HEK293 (cell line): ENCODE data around the gene CEP41.

Experiments
- CTCF ChIA-PET: fragments of 350-600 bp; formaldehyde crosslinking; extraction: SDS; loops from one replicate; lab custom pipeline; 2021; ENCODE audit warnings: antibody characterized with exemption; lab: Yijun Ruan, JAX
- POLR2A ChIA-PET: fragments of 300-600 bp; formaldehyde crosslinking; extraction: SDS; loops from one replicate; lab custom pipeline; 2020; ENCODE audit warnings: antibody characterized with exemption, inconsistent platforms; lab: Yijun Ruan, JAX
- H3K27ac ChIP-seq: fragments of 200-500 bp; sonication (Bioruptor generic); 2 replicates; pipeline ENCODE4 v1.5.1; 2014; ENCODE audit warnings: low read depth, low read length, control low read depth, inconsistent platforms; ENCODE audit errors: extremely low read depth
- H3K36me3 ChIP-seq, 2 experiments: fragments of 200-500 bp in 1 of 2; sonication (Bioruptor generic) in 1 of 2; 1 replicate in 1 of 2; 2 replicates in 1 of 2; pipeline ENCODE4 v1.5.1; 2014 to 2017; ENCODE audit warnings: inconsistent platforms in 2 of 2, low read length in 2 of 2; ENCODE audit not compliant: control insufficient read depth in 2 of 2, insufficient read depth in 1 of 2
- H3K4me1 ChIP-seq: fragments of 200-500 bp; sonication (Bioruptor generic); 2 replicates; pipeline ENCODE4 v1.5.1; 2014; ENCODE audit warnings: mild to moderate bottlenecking, low read length, inconsistent platforms; ENCODE audit not compliant: control insufficient read depth, insufficient read depth
- H3K4me3 ChIP-seq: 2 replicates; pipeline ENCODE4 v1.5.1; 2011; ENCODE audit warnings: low read depth, mild to moderate bottlenecking, control low read depth, low read length, moderate library complexity
- H3K9me3 ChIP-seq: fragments of 200-500 bp; sonication (Bioruptor generic); 2 replicates; pipeline ENCODE4 v1.5.1; 2014; ENCODE audit warnings: low read depth, low read length, inconsistent platforms; ENCODE audit not compliant: control insufficient read depth, insufficient read depth
- BCL11A ChIP-seq: fragments of 450-650 bp; formaldehyde crosslinking; IDR thresholded peaks from 2 replicates; pipeline ENCODE4 v1.5.1; 2016; ENCODE audit warnings: low read depth, missing biosample characterization, missing genetic modification characterization
- BCL11B ChIP-seq: fragments of 450-650 bp; formaldehyde crosslinking; IDR thresholded peaks from 2 replicates; pipeline ENCODE4 v1.5.1; 2016; ENCODE audit warnings: low read depth, missing biosample characterization, missing genetic modification characterization
- SCRT1 ChIP-seq: fragments of 450-650 bp; formaldehyde crosslinking; IDR thresholded peaks from 2 replicates; pipeline ENCODE4 v1.5.1; 2016; ENCODE audit warnings: missing biosample characterization, missing genetic modification characterization, borderline replicate concordance
- SP2 ChIP-seq: fragments of 450-650 bp; formaldehyde crosslinking; IDR thresholded peaks from 2 replicates; pipeline ENCODE4 v1.5.1; 2016; ENCODE audit warnings: missing biosample characterization, missing genetic modification characterization
- ZBTB1 ChIP-seq: fragments of 450-650 bp; formaldehyde crosslinking; IDR thresholded peaks from 2 replicates; pipeline ENCODE4 v1.5.1; 2016; ENCODE audit warnings: missing biosample characterization, missing genetic modification characterization
- ZEB2 ChIP-seq: fragments of 450-650 bp; formaldehyde crosslinking; IDR thresholded peaks from 2 replicates; pipeline ENCODE4 v1.5.1; 2016; ENCODE audit warnings: missing biosample characterization, missing genetic modification characterization
- ZFP69B ChIP-seq: fragments of 450-650 bp; formaldehyde crosslinking; IDR thresholded peaks from 2 replicates; pipeline ENCODE4 v1.5.1; 2016; ENCODE audit warnings: missing biosample characterization, missing genetic modification characterization
- ZIC2 ChIP-seq: fragments of 450-650 bp; formaldehyde crosslinking; IDR thresholded peaks from 2 replicates; pipeline ENCODE4 v1.5.1; 2016; ENCODE audit warnings: missing biosample characterization, missing genetic modification characterization
- ZNF157 ChIP-seq: fragments of 450-650 bp; formaldehyde crosslinking; IDR thresholded peaks from 2 replicates; pipeline ENCODE4 v1.5.1; 2016; ENCODE audit warnings: missing biosample characterization, missing genetic modification characterization
- ZNF292 ChIP-seq: fragments of 450-650 bp; formaldehyde crosslinking; IDR thresholded peaks from 2 replicates; pipeline ENCODE4 v1.5.1; 2016; ENCODE audit warnings: low read depth, missing biosample characterization, missing genetic modification characterization, borderline replicate concordance
- ZNF324 ChIP-seq: fragments of 450-650 bp; formaldehyde crosslinking; IDR thresholded peaks from 2 replicates; pipeline ENCODE4 v1.5.1; 2016; ENCODE audit warnings: missing biosample characterization, missing genetic modification characterization
- ZNF335 ChIP-seq: fragments of 450-650 bp; formaldehyde crosslinking; conservative IDR thresholded peaks from 2 replicates; pipeline ENCODE4 v1.5.1; 2016; ENCODE audit warnings: missing biosample characterization, missing genetic modification characterization
- ZNF530 ChIP-seq: fragments of 450-650 bp; formaldehyde crosslinking; IDR thresholded peaks from 2 replicates; pipeline ENCODE4 v1.5.1; 2016; ENCODE audit warnings: low read depth, missing biosample characterization, missing genetic modification characterization
- ZNF548 ChIP-seq: fragments of 450-650 bp; formaldehyde crosslinking; IDR thresholded peaks from 2 replicates; pipeline ENCODE4 v1.5.1; 2016; ENCODE audit warnings: missing biosample characterization, missing genetic modification characterization
- ZNF707 ChIP-seq: fragments of 450-650 bp; formaldehyde crosslinking; IDR thresholded peaks from 2 replicates; pipeline ENCODE4 v1.5.1; 2016; ENCODE audit warnings: missing biosample characterization, missing genetic modification characterization
- ZNF747 ChIP-seq: fragments of 450-650 bp; formaldehyde crosslinking; IDR thresholded peaks from 2 replicates; pipeline ENCODE4 v1.5.1; 2016; ENCODE audit warnings: missing biosample characterization, missing genetic modification characterization
- TF ChIP-seq, protein P1 (sequence below): fragments of 450-650 bp; formaldehyde crosslinking; IDR thresholded peaks from 2 replicates; pipeline ENCODE4 v1.5.1; 2016; ENCODE audit warnings: missing biosample characterization, missing genetic modification characterization
- TF ChIP-seq, protein P2 (sequence below): fragments of 450-650 bp; formaldehyde crosslinking; IDR thresholded peaks from 2 replicates; pipeline ENCODE4 v1.5.1; 2016; ENCODE audit warnings: missing biosample characterization, missing genetic modification characterization
- TF ChIP-seq, protein P3 (sequence below): fragments of 450-650 bp; formaldehyde crosslinking; IDR thresholded peaks from 2 replicates; pipeline ENCODE4 v1.5.1; 2016; ENCODE audit warnings: missing biosample characterization, missing genetic modification characterization
- TF ChIP-seq, protein P4 (sequence below): fragments of 450-650 bp; formaldehyde crosslinking; IDR thresholded peaks from 2 replicates; pipeline ENCODE4; 2016; ENCODE audit warnings: missing biosample characterization, missing genetic modification characterization
- TF ChIP-seq, protein P5 (sequence below): fragments of 450-650 bp; formaldehyde crosslinking; IDR thresholded peaks from 2 replicates; pipeline ENCODE4 v1.5.1; 2016; ENCODE audit warnings: missing biosample characterization, missing genetic modification characterization

The CEP41 gene

DNA sequence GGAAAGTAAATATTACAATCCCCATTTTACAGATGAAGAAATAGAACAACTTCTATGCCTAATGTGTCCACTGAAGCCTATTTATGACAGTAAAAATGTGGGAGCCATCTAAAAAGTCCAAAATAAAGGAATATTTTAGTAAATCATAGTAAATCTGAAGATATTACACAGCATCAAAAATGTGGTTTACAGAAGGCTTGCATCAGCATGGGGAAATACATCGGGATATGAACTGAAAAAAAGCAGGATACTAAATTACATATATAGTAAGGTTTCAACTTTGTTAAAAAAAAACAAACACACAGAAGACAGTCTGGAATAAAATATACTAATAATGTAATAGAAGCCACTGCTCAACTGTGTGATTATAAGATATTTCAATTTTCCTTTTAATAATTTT lies 39.7 kb downstream of the CEP41 start:
- Histone ChIP-seq H3K9me3 (no peaks in the 10 kb centered on the region), H3K4me3 (no peak overlapping the region)
- TF ChIP-seq ZNF157 (no peak), SCRT1 (no peak), ZNF548 (tag by site-specific recombination) (no peak)
- TF ChIP-seq, protein P1, sequence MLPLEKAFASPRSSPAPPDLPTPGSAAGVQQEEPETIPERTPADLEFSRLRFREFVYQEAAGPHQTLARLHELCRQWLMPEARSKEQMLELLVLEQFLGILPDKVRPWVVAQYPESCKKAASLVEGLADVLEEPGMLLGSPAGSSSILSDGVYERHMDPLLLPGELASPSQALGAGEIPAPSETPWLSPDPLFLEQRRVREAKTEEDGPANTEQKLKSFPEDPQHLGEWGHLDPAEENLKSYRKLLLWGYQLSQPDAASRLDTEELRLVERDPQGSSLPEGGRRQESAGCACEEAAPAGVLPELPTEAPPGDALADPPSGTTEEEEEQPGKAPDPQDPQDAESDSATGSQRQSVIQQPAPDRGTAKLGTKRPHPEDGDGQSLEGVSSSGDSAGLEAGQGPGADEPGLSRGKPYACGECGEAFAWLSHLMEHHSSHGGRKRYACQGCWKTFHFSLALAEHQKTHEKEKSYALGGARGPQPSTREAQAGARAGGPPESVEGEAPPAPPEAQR (tag by site-specific recombination) = no peak
- TF ChIP-seq, protein P2, sequence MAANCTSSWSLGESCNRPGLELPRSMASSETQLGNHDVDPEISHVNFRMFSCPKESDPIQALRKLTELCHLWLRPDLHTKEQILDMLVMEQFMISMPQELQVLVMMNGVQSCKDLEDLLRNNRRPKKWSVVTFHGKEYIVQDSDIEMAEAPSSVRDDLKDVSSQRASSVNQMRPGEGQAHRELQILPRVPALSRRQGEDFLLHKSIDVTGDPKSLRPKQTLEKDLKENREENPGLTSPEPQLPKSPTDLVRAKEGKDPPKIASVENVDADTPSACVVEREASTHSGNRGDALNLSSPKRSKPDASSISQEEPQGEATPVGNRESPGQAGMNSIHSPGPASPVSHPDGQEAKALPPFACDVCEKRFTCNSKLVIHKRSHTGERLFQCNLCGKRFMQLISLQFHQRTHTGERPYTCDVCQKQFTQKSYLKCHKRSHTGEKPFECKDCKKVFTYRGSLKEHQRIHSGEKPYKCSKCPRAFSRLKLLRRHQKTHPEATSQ = no peak
- TF ChIP-seq, all 188 proteins: peak for 0
- Histone ChIP-seq H3K4me1 (no peaks in the 10 kb centered on the region), H3K27ac (no peak overlapping the region), H3K36me3 (peaks cover 0 to 15% of the 10 kb centered on the region in 2 experiments; a peak in 1 of 3 replicates)
- CTCF ChIA-PET = interaction anchor here (0.6 kb wide), 1 partner anchor 64 kb away, joined by 4 read pairs; no protein-coding TSS in a partner anchor
- POLR2A ChIA-PET = no interaction called here

DNA sequence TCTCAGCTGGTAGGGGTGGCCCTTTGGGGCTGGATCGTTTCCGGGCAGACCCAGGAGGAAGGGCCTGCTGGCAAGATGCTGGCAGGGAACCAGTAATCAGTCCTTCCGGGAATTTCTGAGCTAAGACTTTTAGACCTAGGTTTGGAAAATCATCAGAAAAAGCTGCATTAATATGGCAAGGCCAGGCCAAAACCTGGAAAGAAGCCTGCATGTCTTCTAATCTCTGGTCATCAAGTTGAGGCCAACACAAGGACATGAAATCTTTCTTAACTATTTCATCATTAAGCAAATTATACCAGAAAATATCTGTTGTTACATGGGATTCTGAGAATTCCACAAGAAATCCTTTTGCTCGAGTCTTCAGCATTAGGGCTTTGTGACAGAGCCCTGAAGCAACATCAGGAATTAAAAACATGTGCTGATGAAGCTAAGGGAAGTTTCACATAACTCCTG lies 40.7 kb downstream of the CEP41 start:
- H3K27ac ChIP-seq = no peak overlapping the region
- CTCF ChIA-PET = no interaction called here
- no peaks in the 10 kb centered on the region for H3K9me3 ChIP-seq
- peaks cover 0 to 15% of the 10 kb centered on the region in 2 experiments; a peak in 1 of 3 replicates for H3K36me3 ChIP-seq
- no peak for TF ChIP-seq BCL11B (tag by site-specific recombination)
- TF ChIP-seq ZNF530 = no peak
- H3K4me1 ChIP-seq = no peaks in the 10 kb centered on the region
- no peak overlapping the region for H3K4me3 ChIP-seq
- POLR2A ChIA-PET = no interaction called here

DNA sequence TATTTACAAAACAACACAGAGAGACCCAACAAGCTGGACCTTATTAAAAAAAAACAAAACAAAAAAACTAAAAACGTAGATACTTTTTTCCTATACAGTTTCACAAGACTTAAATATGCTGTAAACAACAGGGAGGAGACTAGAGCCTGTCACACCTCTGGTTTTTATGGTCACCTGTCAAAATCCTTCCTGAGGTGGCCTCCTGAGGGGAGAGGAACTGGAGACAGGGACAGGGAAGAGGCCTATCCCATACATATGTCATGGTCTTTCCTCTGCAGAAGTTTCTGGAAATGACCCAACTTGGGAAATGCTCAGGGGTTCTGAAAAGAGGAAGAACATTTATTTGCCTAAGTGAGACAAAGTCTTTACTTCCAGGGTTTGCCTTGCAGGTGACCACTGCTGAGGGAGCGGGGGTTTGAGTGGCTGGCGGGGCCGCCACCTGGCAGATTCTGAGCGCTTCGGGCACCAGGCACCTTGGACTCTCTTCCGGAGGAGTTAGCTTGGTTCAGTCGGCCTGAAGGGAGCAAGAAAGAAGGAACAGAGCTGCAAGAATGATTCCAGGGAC lies 42.2 kb downstream of the CEP41 start:
- no peaks in the 10 kb centered on the region for H3K4me1 ChIP-seq
- no peaks in the 10 kb centered on the region for H3K9me3 ChIP-seq
- peaks cover 0 to 15% of the 10 kb centered on the region in 2 experiments; a peak in 1 of 3 replicates for H3K36me3 ChIP-seq
- TF ChIP-seq SP2 (tag by site-specific recombination) (no peak), ZNF324 (tag by site-specific recombination) (no peak), BCL11A (tag by site-specific recombination) (no peak), ZNF707 (tag by site-specific recombination) (no peak), ZFP69B (tag by site-specific recombination) (no peak), ZNF292 (tag by site-specific recombination) (no peak), ZNF747 (tag by site-specific recombination) (no peak), ZEB2 (tag by site-specific recombination) (no peak), ZBTB1 (tag by site-specific recombination) (no peak), ZNF335 (tag by site-specific recombination) (no peak), ZIC2 (tag by site-specific recombination) (no peak)
- TF ChIP-seq, protein P3, sequence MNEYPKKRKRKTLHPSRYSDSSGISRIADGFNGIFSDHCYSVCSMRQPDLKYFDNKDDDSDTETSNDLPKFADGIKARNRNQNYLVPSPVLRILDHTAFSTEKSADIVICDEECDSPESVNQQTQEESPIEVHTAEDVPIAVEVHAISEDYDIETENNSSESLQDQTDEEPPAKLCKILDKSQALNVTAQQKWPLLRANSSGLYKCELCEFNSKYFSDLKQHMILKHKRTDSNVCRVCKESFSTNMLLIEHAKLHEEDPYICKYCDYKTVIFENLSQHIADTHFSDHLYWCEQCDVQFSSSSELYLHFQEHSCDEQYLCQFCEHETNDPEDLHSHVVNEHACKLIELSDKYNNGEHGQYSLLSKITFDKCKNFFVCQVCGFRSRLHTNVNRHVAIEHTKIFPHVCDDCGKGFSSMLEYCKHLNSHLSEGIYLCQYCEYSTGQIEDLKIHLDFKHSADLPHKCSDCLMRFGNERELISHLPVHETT (tag by site-specific recombination) = no peak
- TF ChIP-seq, protein P4, sequence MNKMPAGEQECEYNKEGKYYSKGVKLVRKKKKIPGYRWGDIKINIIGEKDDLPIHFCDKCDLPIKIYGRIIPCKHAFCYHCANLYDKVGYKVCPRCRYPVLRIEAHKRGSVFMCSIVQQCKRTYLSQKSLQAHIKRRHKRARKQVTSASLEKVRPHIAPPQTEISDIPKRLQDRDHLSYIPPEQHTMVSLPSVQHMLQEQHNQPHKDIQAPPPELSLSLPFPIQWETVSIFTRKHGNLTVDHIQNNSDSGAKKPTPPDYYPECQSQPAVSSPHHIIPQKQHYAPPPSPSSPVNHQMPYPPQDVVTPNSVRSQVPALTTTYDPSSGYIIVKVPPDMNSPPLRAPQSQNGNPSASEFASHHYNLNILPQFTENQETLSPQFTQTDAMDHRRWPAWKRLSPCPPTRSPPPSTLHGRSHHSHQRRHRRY (tag by site-specific recombination) = no peak
- TF ChIP-seq, protein P5, sequence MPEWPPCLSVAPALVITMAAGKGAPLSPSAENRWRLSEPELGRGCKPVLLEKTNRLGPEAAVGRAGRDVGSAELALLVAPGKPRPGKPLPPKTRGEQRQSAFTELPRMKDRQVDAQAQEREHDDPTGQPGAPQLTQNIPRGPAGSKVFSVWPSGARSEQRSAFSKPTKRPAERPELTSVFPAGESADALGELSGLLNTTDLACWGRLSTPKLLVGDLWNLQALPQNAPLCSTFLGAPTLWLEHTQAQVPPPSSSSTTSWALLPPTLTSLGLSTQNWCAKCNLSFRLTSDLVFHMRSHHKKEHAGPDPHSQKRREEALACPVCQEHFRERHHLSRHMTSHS (tag by site-specific recombination) = no peak
- no peak overlapping the region for H3K4me3 ChIP-seq
- ChIA-PET CTCF (no interaction called here), POLR2A (no interaction called here)
- no peak overlapping the region for H3K27ac ChIP-seq
